ENCODE measurements around the gene ARSI.

Gene ARSI

GRCh38 chr5:150317048-150318003 is 14.6 kb upstream of the ARSI start:
- TF ChIP-seq CTCF (IDR thresholded peaks at IDR 0.05; ENCODE audit: control insufficient read depth, insufficient read depth, low read depth, low read length, missing control alignments): no peak
- DNase-seq (ENCODE audit: low read depth): peak; percentile 52
- no peak overlapping the region for H3K4me3 ChIP-seq (ENCODE audit: control insufficient read depth, low read depth, low read length)

GRCh38 chr5:150316320-150316719 is 13.6 kb upstream of the ARSI start:
- H3K4me3 ChIP-seq (ENCODE audit: control insufficient read depth, low read depth, low read length): no peak overlapping the region
- no peak for TF ChIP-seq CTCF (IDR thresholded peaks at IDR 0.05; ENCODE audit: control insufficient read depth, insufficient read depth, low read depth, low read length, missing control alignments)
- DNase-seq (ENCODE audit: low read depth): no peak

GRCh38 chr5:150315245-150315644 is 12.5 kb upstream of the ARSI start:
- TF ChIP-seq CTCF (IDR thresholded peaks at IDR 0.05; ENCODE audit: control insufficient read depth, insufficient read depth, low read depth, low read length, missing control alignments): no peak
- no peak for DNase-seq (ENCODE audit: low read depth)
- H3K4me3 ChIP-seq (ENCODE audit: control insufficient read depth, low read depth, low read length): no peak overlapping the region

GRCh38 chr5:150313921-150314716 is 11.4 kb upstream of the ARSI start:
- TF ChIP-seq CTCF (IDR thresholded peaks at IDR 0.05; ENCODE audit: control insufficient read depth, insufficient read depth, low read depth, low read length, missing control alignments): no peak
- no peak for DNase-seq (ENCODE audit: low read depth)
- no peak overlapping the region for H3K4me3 ChIP-seq (ENCODE audit: control insufficient read depth, low read depth, low read length)

- TF ChIP-seq CTCF (IDR thresholded peaks at IDR 0.05; ENCODE audit: control insufficient read depth, insufficient read depth, low read depth, low read length, missing control alignments): no peak
- no peak for DNase-seq (ENCODE audit: low read depth)
- H3K4me3 ChIP-seq (ENCODE audit: control insufficient read depth, low read depth, low read length): no peak overlapping the region
These were observed 10.8 kb upstream of the ARSI start for GRCh38 chr5:150313501-150313900.

- no peak for DNase-seq (ENCODE audit: low read depth)
- no peak for TF ChIP-seq CTCF (IDR thresholded peaks at IDR 0.05; ENCODE audit: control insufficient read depth, insufficient read depth, low read depth, low read length, missing control alignments)
These were observed 9.8 kb upstream of the ARSI start for GRCh38 chr5:150312518-150312917.

More at GRCh38 chr5:150312518-150312917, 9.8 kb upstream of the ARSI start:
- no peak overlapping the region for H3K4me3 ChIP-seq (ENCODE audit: control insufficient read depth, low read depth, low read length)

Measured in AG09309 (cell line).